DOHH2 (cell line): Measurements from ENCODE around the gene CDH6.

Source experiments
- EZH2phosphoT487 ChIP-seq: fragments of 200-600 bp; sonication (generic); IDR thresholded peaks from 2 replicates; pipeline ENCODE4 v1.6.1; 2017; ENCODE audit warnings: borderline replicate concordance, mild to moderate bottlenecking, antibody characterized with exemption, low read length, moderate library complexity, mixed read lengths
- TF ChIP-seq, protein P1 (sequence below): fragments of 200-600 bp; sonication (generic); IDR thresholded peaks from one replicate; pipeline ENCODE4 v1.5.1; 2014; ENCODE audit warnings: antibody characterized with exemption, mild to moderate bottlenecking, low read depth, low read length; ENCODE audit not compliant: poor library complexity, severe bottlenecking

DNA sequence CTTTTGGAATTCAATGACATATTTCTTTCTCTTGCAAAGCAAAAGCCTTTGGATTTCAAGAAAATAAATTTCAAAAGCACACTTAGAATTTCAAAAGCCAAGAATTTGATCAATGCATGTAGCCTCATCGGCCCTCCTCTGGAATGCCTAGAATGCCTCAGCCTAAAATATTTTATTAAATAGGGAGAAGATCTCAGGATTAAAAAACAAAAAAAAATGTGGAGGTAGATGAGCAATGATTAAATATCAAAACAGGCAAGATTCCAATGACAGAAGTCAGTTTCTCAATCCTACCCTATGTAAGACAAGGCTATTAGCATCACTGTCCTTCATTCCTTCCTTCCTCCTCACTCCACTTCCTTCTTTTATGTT, 169.0 kb downstream of the CDH6 start:
- TF ChIP-seq, protein P1, sequence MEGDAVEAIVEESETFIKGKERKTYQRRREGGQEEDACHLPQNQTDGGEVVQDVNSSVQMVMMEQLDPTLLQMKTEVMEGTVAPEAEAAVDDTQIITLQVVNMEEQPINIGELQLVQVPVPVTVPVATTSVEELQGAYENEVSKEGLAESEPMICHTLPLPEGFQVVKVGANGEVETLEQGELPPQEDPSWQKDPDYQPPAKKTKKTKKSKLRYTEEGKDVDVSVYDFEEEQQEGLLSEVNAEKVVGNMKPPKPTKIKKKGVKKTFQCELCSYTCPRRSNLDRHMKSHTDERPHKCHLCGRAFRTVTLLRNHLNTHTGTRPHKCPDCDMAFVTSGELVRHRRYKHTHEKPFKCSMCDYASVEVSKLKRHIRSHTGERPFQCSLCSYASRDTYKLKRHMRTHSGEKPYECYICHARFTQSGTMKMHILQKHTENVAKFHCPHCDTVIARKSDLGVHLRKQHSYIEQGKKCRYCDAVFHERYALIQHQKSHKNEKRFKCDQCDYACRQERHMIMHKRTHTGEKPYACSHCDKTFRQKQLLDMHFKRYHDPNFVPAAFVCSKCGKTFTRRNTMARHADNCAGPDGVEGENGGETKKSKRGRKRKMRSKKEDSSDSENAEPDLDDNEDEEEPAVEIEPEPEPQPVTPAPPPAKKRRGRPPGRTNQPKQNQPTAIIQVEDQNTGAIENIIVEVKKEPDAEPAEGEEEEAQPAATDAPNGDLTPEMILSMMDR: no peak
- TF ChIP-seq EZH2phosphoT487: no peak
